H1 (cell line): ENCODE results near the gene ZNF366. TPM values are rescaled to one million over a fixed set of nuclear protein-coding genes. Genes with fewer than 3 reads are reported as not detected.

Experiments
- CTCF ChIA-PET: fragments of 300-600 bp; sonication (Branson Sonifier 250); formaldehyde crosslinking; loops from one replicate; lab custom pipeline; 2021; ENCODE audit not compliant: partially characterized antibody; lab: Charles Lee
- POLR2A ChIA-PET: fragments of 300-600 bp; sonication (Branson Sonifier 250); formaldehyde crosslinking; loops from one replicate; lab custom pipeline; 2021; ENCODE audit warnings: inconsistent platforms; ENCODE audit not compliant: partially characterized antibody; lab: Charles Lee
- DNase-seq, 2 experiments: peaks; one replicate each; pipeline versions ENCODE4 v3.0.0 to v3.0.0-alpha.2; 2010 to 2022; ENCODE audit warnings: low spot score in 2 of 2, low read depth in 1 of 2, mixed read lengths in 1 of 2
- FAIRE-seq: peaks from 2 replicates; lab custom pipeline; 2011; peaks lifted over from hg19 to GRCh38; lab: Jason Lieb, UNC
- H2AFZ ChIP-seq: 2 replicates; pipeline ENCODE4 v1.8.1; 2012; ENCODE audit warnings: low read length, inconsistent platforms
- H2AK5ac ChIP-seq: 2 replicates; pipeline ENCODE4 v1.6.1; 2013; ENCODE audit warnings: low read depth, low read length
- H2BK120ac ChIP-seq: replicated peaks from 2 replicates; pipeline ENCODE3; 2013; ENCODE audit warnings: low read depth, low read length, inconsistent platforms
- H2BK12ac ChIP-seq: 2 replicates; pipeline ENCODE4 v1.6.1; 2013; ENCODE audit warnings: low read depth, low read length
- H2BK15ac ChIP-seq: 2 replicates; pipeline ENCODE4 v1.6.1; 2013; ENCODE audit warnings: low read length
- H2BK20ac ChIP-seq: 2 replicates; pipeline ENCODE4 v1.6.1; 2013; ENCODE audit warnings: low read length
- H2BK5ac ChIP-seq: 2 replicates; pipeline ENCODE4 v1.6.1; 2013; ENCODE audit warnings: low read depth, low read length
- H3K14ac ChIP-seq: 2 replicates; pipeline ENCODE4 v1.6.1; 2013; ENCODE audit warnings: inconsistent platforms; ENCODE audit not compliant: insufficient read length
- H3K18ac ChIP-seq: 2 replicates; pipeline ENCODE4 v1.6.1; 2013; ENCODE audit warnings: low read length; ENCODE audit errors: extremely low read depth
- H3K23ac ChIP-seq: 2 replicates; pipeline ENCODE4 v1.6.1; 2013; ENCODE audit warnings: inconsistent platforms; ENCODE audit not compliant: insufficient read length
- H3K23me2 ChIP-seq: 2 replicates; pipeline ENCODE4 v1.6.1; 2013; ENCODE audit warnings: low read depth, low read length
- H3K27ac ChIP-seq: 2 replicates; pipeline ENCODE4 v1.6.1; 2011; ENCODE audit warnings: low read depth, low read length, inconsistent platforms
- H3K27me3 ChIP-seq, 4 experiments: replicated peaks in 1 of 4; 1 replicate in 1 of 4; 2 replicates in 3 of 4; pipeline versions ENCODE4 v1.6.1 to v1.8.1; 2011 to 2013; ENCODE audit warnings: low read length in 3 of 4, mild to moderate bottlenecking in 3 of 4, inconsistent platforms in 2 of 4, mixed read lengths in 2 of 4, moderate library complexity in 1 of 4; ENCODE audit not compliant: control insufficient read depth in 3 of 4, insufficient read depth in 3 of 4; ENCODE audit errors: extremely low read depth in 1 of 4
- H3K36me3 ChIP-seq, 4 experiments: 2 replicates each; pipeline versions ENCODE4 v1.6.1 to v1.8.1; 2011 to 2013; ENCODE audit warnings: mild to moderate bottlenecking in 4 of 4, low read length in 3 of 4, moderate library complexity in 2 of 4, control low read depth in 1 of 4, inconsistent platforms in 1 of 4; ENCODE audit not compliant: insufficient read depth in 4 of 4, control insufficient read depth in 2 of 4
- H3K4ac ChIP-seq: replicated peaks from 2 replicates; pipeline ENCODE3; 2013; ENCODE audit warnings: low read length, low read depth, mixed read lengths, inconsistent platforms; ENCODE audit not compliant: insufficient read length
- H3K4me1 ChIP-seq, 4 experiments: replicated peaks in 1 of 4; 1 replicate in 1 of 4; 2 replicates in 3 of 4; pipeline versions ENCODE4 v1.6.1 to v1.8.1; 2011 to 2013; ENCODE audit warnings: low read length in 3 of 4, inconsistent platforms in 2 of 4, mixed read lengths in 1 of 4; ENCODE audit not compliant: insufficient read depth in 4 of 4, control insufficient read depth in 3 of 4
- H3K4me2 ChIP-seq, 2 experiments: 2 replicates each; pipeline versions ENCODE4 v1.6.1 to v1.8.1; 2011 to 2013; ENCODE audit warnings: low read depth in 2 of 2, low read length in 2 of 2, control low read depth in 1 of 2, inconsistent platforms in 1 of 2, mild to moderate bottlenecking in 1 of 2; ENCODE audit not compliant: insufficient read depth in 1 of 2
- H3K4me3 ChIP-seq, 4 experiments: fragments of 200-600, 300-600 bp in 1 of 4; sonication (generic), shearing (Covaris generic), sonication (Bioruptor Twin) in 1 of 4; 2 replicates each; pipeline versions ENCODE4 v1.5.1 to v1.8.1; 2011 to 2016; ENCODE audit warnings: low read length in 4 of 4, low read depth in 3 of 4, control low read depth in 2 of 4, inconsistent platforms in 2 of 4, mild to moderate bottlenecking in 2 of 4, mixed read lengths in 1 of 4, moderate library complexity in 1 of 4; ENCODE audit not compliant: insufficient read depth in 2 of 4; ENCODE audit errors: extremely low read depth in 1 of 4
- H3K56ac ChIP-seq: replicated peaks from 2 replicates; pipeline ENCODE3; 2013; ENCODE audit warnings: low read depth, mild to moderate bottlenecking, mixed read lengths, low read length, inconsistent platforms; ENCODE audit not compliant: insufficient read length
- H3K79me1 ChIP-seq: 2 replicates; pipeline ENCODE4 v1.6.1; 2013; ENCODE audit warnings: low read depth, low read length, control low read depth
- H3K79me2 ChIP-seq, 2 experiments: 2 replicates each; pipeline versions ENCODE4 v1.6.1 to v1.8.1; 2012 to 2013; ENCODE audit warnings: low read length in 2 of 2, mild to moderate bottlenecking in 2 of 2, inconsistent platforms in 1 of 2; ENCODE audit not compliant: insufficient read depth in 2 of 2, control insufficient read depth in 1 of 2
- H3K9ac ChIP-seq, 4 experiments: replicated peaks in 1 of 4; 1 replicate in 1 of 4; 2 replicates in 3 of 4; pipeline versions ENCODE4 v1.6.1 to v1.8.1; 2011 to 2013; ENCODE audit warnings: low read depth in 3 of 4, low read length in 3 of 4, control low read depth in 2 of 4, mild to moderate bottlenecking in 2 of 4, moderate library complexity in 2 of 4, inconsistent platforms in 1 of 4; ENCODE audit errors: extremely low read depth in 1 of 4
- H3K9me3 ChIP-seq, 2 experiments: 2 replicates each; pipeline versions ENCODE4 v1.6.1 to v1.8.1; 2012 to 2013; ENCODE audit warnings: mild to moderate bottlenecking in 2 of 2, moderate library complexity in 2 of 2, control low read depth in 1 of 2, inconsistent platforms in 1 of 2, low read depth in 1 of 2, low read length in 1 of 2, mixed read lengths in 1 of 2; ENCODE audit not compliant: insufficient read depth in 2 of 2
- H4K20me1 ChIP-seq, 2 experiments: replicated peaks in 1 of 2; 2 replicates each; pipeline versions ENCODE3 to v1.8.1; 2011 to 2013; ENCODE audit warnings: inconsistent platforms in 2 of 2, low read length in 2 of 2, mild to moderate bottlenecking in 1 of 2; ENCODE audit not compliant: insufficient read depth in 2 of 2, control insufficient read depth in 1 of 2
- H4K5ac ChIP-seq: 2 replicates; pipeline ENCODE4 v1.6.1; 2013; ENCODE audit warnings: low read length, low read depth, mixed read lengths, inconsistent platforms; ENCODE audit not compliant: insufficient read length
- H4K8ac ChIP-seq: 2 replicates; pipeline ENCODE4 v1.8.0; 2013; ENCODE audit warnings: mild to moderate bottlenecking, moderate library complexity, low read length, inconsistent platforms; ENCODE audit not compliant: insufficient read depth; ENCODE audit errors: extremely low read depth
- H4K91ac ChIP-seq: replicated peaks from 2 replicates; pipeline ENCODE3; 2013; ENCODE audit warnings: low read length, mixed read lengths, inconsistent platforms; ENCODE audit not compliant: insufficient read length
- BRCA1 ChIP-seq: IDR thresholded peaks from 2 replicates; pipeline ENCODE4 v1.6.1; 2012; ENCODE audit warnings: low read depth, low read length, improper control_type of control experiment
- GTF2F1 ChIP-seq: IDR thresholded peaks from 2 replicates; pipeline ENCODE4 v1.6.1; 2012; ENCODE audit warnings: low read depth, low read length, improper control_type of control experiment, borderline replicate concordance
- HDAC2 ChIP-seq, 2 experiments: fragments of 300-600 bp in 1 of 2; sonication (generic) in 1 of 2; IDR thresholded peaks; 2 replicates each; pipeline ENCODE4 v1.6.1; 2011 to 2012; ENCODE audit warnings: low read depth in 2 of 2, low read length in 2 of 2, mild to moderate bottlenecking in 2 of 2, moderate library complexity in 2 of 2, borderline replicate concordance in 1 of 2, inconsistent platforms in 1 of 2
- JUN ChIP-seq: IDR thresholded peaks from 2 replicates; pipeline ENCODE4 v1.6.1; 2011; ENCODE audit warnings: low read depth, mild to moderate bottlenecking, improper control_type of control experiment, low read length
- KDM5A ChIP-seq: fragments of 200-600 bp; IDR thresholded peaks from 2 replicates; pipeline ENCODE4 v1.7.1; 2012; ENCODE audit warnings: mild to moderate bottlenecking, low read length, inconsistent platforms, mixed read lengths
- NANOG ChIP-seq: IDR thresholded peaks from 2 replicates; pipeline ENCODE4 v1.6.1; 2011; ENCODE audit warnings: low read length, low read depth, mild to moderate bottlenecking, inconsistent platforms; ENCODE audit not compliant: insufficient read depth, poor library complexity, severe bottlenecking
- PHF8 ChIP-seq: fragments of 200-600 bp; sonication (generic); conservative IDR thresholded peaks from 2 replicates; pipeline ENCODE4 v1.7.1; 2012; ENCODE audit warnings: low read depth, mild to moderate bottlenecking, inconsistent platforms, low read length, moderate library complexity
- POLR2A ChIP-seq, 2 experiments: IDR thresholded peaks; 1 replicate in 1 of 2; 2 replicates in 1 of 2; pipeline ENCODE4 v1.6.1; 2011; ENCODE audit warnings: low read depth in 2 of 2, low read length in 2 of 2, mild to moderate bottlenecking in 2 of 2; ENCODE audit errors: control extremely low read depth in 1 of 2
- POU5F1 ChIP-seq: IDR thresholded peaks from 2 replicates; pipeline ENCODE4 v1.6.1; 2011; ENCODE audit warnings: low read depth, mild to moderate bottlenecking, low read length, moderate library complexity
- RAD21 ChIP-seq, 2 experiments: IDR thresholded peaks in 1 of 2; conservative IDR thresholded peaks in 1 of 2; 2 replicates each; pipeline ENCODE4 v1.6.1; 2011; ENCODE audit warnings: low read depth in 2 of 2, low read length in 2 of 2, improper control_type of control experiment in 1 of 2, inconsistent platforms in 1 of 2, mild to moderate bottlenecking in 1 of 2, moderate library complexity in 1 of 2
- SP1 ChIP-seq: IDR thresholded peaks from 2 replicates; pipeline ENCODE4 v1.6.1; 2011; ENCODE audit warnings: low read depth, low read length
- TCF12 ChIP-seq: IDR thresholded peaks from 2 replicates; pipeline ENCODE4 v1.6.1; 2011; ENCODE audit warnings: low read depth, mild to moderate bottlenecking, low read length
- TEAD4 ChIP-seq: IDR thresholded peaks from 2 replicates; pipeline ENCODE4 v1.6.1; 2012; ENCODE audit warnings: low read depth, low read length, inconsistent platforms, mixed read lengths
- YY1 ChIP-seq: IDR thresholded peaks from 2 replicates; pipeline ENCODE4 v1.6.1; 2011; ENCODE audit warnings: low read depth, mild to moderate bottlenecking, low read length
- ZNF274 ChIP-seq: IDR thresholded peaks from 2 replicates; pipeline ENCODE4 v1.7.0; 2012; ENCODE audit warnings: low read length, borderline replicate concordance; ENCODE audit errors: extremely low read depth
- WGBS, 2 experiments: shearing (Covaris generic) in 1 of 2; methylation state at CpG; one replicate each; pipeline versions ENCODE4 v1.1.6 to v1.1.7; 2013 to 2015; ENCODE audit warnings: low lambda C conversion rate in 2 of 2, mixed read lengths in 2 of 2, inconsistent platforms in 1 of 2, low coverage in 1 of 2, missing lambda C conversion rate in 1 of 2; ENCODE audit not compliant: insufficient replicate concordance in 2 of 2, insufficient coverage in 1 of 2, insufficient read length in 1 of 2; ENCODE audit errors: extremely low coverage in 1 of 2, missing lambda C conversion rate in 1 of 2; 5-methylcytosine and 5-hydroxymethylcytosine counted together
- polyA plus RNA-seq, 7 experiments: library from polyadenylated mRNA; depleted of rRNA in 3 of 7; stranded (reverse) in 5 of 7; unstranded in 2 of 7; fragments of >200 nt in 5 of 7; fragments of 200-250 nt in 2 of 7; gene quantifications; 1 replicate in 5 of 7; 2 replicates in 1 of 7; 4 replicates in 1 of 7; pipeline versions ENCODE4 v1.2.1 to v1.2.3, GENCODE V29; 2011 to 2013; ENCODE audit warnings: missing spikeins in 2 of 7, mixed read lengths in 2 of 7
- total RNA-seq: library from RNA; stranded (reverse); fragmentation: NEBNext Ultra II Directional; extraction: Animal tissue kit (Norgen Biotek cat#: 25700); gene quantifications from 2 replicates; pipeline ENCODE4 v1.2.1, GENCODE V29; 2021

Gene ZNF366
- total and polyA plus RNA-seq, 2 of the 8 experiments (the other 6 are each of a cell fraction or from before 2014, with no cell fraction given): not detected

DNA sequence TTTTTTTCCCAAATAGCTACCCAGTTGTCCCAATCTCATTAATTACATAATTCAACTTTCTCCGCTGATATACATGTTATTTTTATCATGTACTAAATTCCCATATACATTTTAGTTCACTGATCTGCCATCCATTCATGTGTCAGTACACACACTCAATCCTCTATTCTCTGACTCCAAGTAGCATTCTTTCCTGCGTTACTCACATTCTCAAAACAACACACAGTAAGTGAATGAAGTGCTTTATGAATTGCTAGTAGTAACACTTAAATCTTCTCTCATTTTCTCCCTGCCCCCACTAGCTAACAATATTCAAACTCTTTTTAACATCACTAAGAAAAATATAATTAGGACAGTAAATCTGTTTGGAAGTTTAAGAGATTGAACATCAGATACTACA, 8.9 kb downstream of the ZNF366 start:
- no peak overlapping the region for H3K4me3 ChIP-seq
- no peak overlapping the region for H3K9ac ChIP-seq
- H2AK5ac ChIP-seq: no peak overlapping the region
- H3K36me3 ChIP-seq: no peaks in the 10 kb centered on the region
- H2BK15ac ChIP-seq: no peak overlapping the region
- no peak overlapping the region for H4K91ac ChIP-seq
- DNase-seq (no peak), FAIRE-seq (no peak)
- H3K79me1 ChIP-seq: no peaks in the 10 kb centered on the region
- no peak overlapping the region for H3K56ac ChIP-seq
- no peak overlapping the region for H4K5ac ChIP-seq
- H3K14ac ChIP-seq: no peak overlapping the region
- H4K20me1 ChIP-seq: no peaks in the 10 kb centered on the region
- H2AFZ ChIP-seq: no peak overlapping the region
- no peak overlapping the region for H2BK20ac ChIP-seq
- no peaks in the 10 kb centered on the region for H3K23me2 ChIP-seq
- no peaks in the 10 kb centered on the region for H3K27me3 ChIP-seq
- no peak overlapping the region for H2BK120ac ChIP-seq
- H2BK5ac ChIP-seq: no peak overlapping the region
- H3K27ac ChIP-seq: no peak overlapping the region
- H4K8ac ChIP-seq: no peak overlapping the region
- POLR2A ChIA-PET: no interaction called here
- 75% methylated on average over 2 of the region's 2 CpGs; no CpG with 5 or more reads in 1 of the 2 experiments for WGBS, 2 experiments
- no peak overlapping the region for H3K4ac ChIP-seq
- H3K9me3 ChIP-seq: no peaks in the 10 kb centered on the region
- peaks cover 0 to 7% (median 2%) of the 10 kb centered on the region in 4 experiments; a peak in 2 of 7 replicates for H3K4me1 ChIP-seq
- no peaks in the 10 kb centered on the region for H3K79me2 ChIP-seq
- H3K18ac ChIP-seq: no peak overlapping the region
- H2BK12ac ChIP-seq: no peak overlapping the region
- CTCF ChIA-PET: interaction anchor here (0.6 to 1.1 kb wide), 3 partner anchors 20 to 245 kb away, joined by 3 to 4 read pairs (median 3); no protein-coding TSS in a partner anchor
- H3K4me2 ChIP-seq: no peak overlapping the region
- no peak overlapping the region for H3K23ac ChIP-seq
- no peak for TF ChIP-seq TCF12
- TF ChIP-seq POU5F1: no peak
- TF ChIP-seq HDAC2 (IDR thresholded peaks at IDR 0.05; ENCODE audit: borderline replicate concordance in 1 of 2, low read depth in 2 of 2, low read length in 2 of 2): no peak
- no peak for TF ChIP-seq RAD21 (IDR thresholded peaks at IDR 0.05 in 1 of 2, conservative IDR thresholded peaks at IDR 0.05 in 1 of 2; ENCODE audit: low read depth in 2 of 2, low read length in 2 of 2)
- no peak for TF ChIP-seq JUN
- no peak for TF ChIP-seq GTF2F1
- TF ChIP-seq SP1: no peak
- no peak for TF ChIP-seq YY1
- TF ChIP-seq POLR2A (IDR thresholded peaks at IDR 0.05; ENCODE audit: control extremely low read depth in 1 of 2, low read depth in 2 of 2, low read length in 2 of 2): no peak
- no peak for TF ChIP-seq NANOG
- no peak for TF ChIP-seq PHF8
- TF ChIP-seq ZNF274: no peak
- TF ChIP-seq KDM5A: no peak
- TF ChIP-seq BRCA1: no peak
- no peak for TF ChIP-seq TEAD4
